T-helper 1 cell treated with Interleukin-12 subunit alpha and Interleukin-12 subunit beta and Interleukin-4 antibody, amounts not matched to agents 30 ng/mL and 1 ng/mL, for 36 hours (primary cell): ENCODE results near the gene HSDL2. TPM values are rescaled to one million over a fixed set of nuclear protein-coding genes. Genes with fewer than 3 reads are reported as not detected.

ENCODE experiments used
- intact Hi-C: fragments of 100-400 bp; cut with micrococcal nuclease; formaldehyde crosslinking; loops from one replicate; pipeline ENCODE4 v1.15.1; 2024
- total RNA-seq: library from RNA; stranded (reverse); gene quantifications from 2 replicates; pipeline ENCODE4 v1.2.3, GENCODE V29; 2022

The HSDL2 gene
- total RNA-seq, 1 donor from 2014 or later: 23.7 TPM

- intact Hi-C loops: loop anchor here (1.0 to 5.0 kb wide), 5 partner anchors 274 to 459 kb away; no protein-coding TSS in a partner anchor
Measured at GRCh38 chr9:112443200-112443599, 63.3 kb downstream of the HSDL2 start.

GRCh38 chr9:112443636-112444035, 63.7 kb downstream of the HSDL2 start:
- intact Hi-C loops: loop anchor here (1.0 to 5.0 kb wide), 5 partner anchors 274 to 459 kb away; no protein-coding TSS in a partner anchor

- intact Hi-C loops: no loop called here
Measured at GRCh38 chr9:112445196-112445595, 65.3 kb downstream of the HSDL2 start.

GRCh38 chr9:112446080-112446479, 66.2 kb downstream of the HSDL2 start:
- intact Hi-C loops: no loop called here

- intact Hi-C loops: no loop called here
Measured at GRCh38 chr9:112446526-112446925, 66.6 kb downstream of the HSDL2 start.

GRCh38 chr9:112447283-112447761, 67.4 kb downstream of the HSDL2 start:
- intact Hi-C loops: no loop called here

GRCh38 chr9:112462855-112463254, 82.9 kb downstream of the HSDL2 start:
- intact Hi-C loops: no loop called here

- intact Hi-C loops: no loop called here
Measured at GRCh38 chr9:112465352-112465751, 85.4 kb downstream of the HSDL2 start.

GRCh38 chr9:112472996-112473395, 93.1 kb downstream of the HSDL2 start:
- intact Hi-C loops: no loop called here

GRCh38 chr9:112473986-112474385, 94.1 kb downstream of the HSDL2 start:
- intact Hi-C loops: no loop called here

- intact Hi-C loops: no loop called here
Measured at GRCh38 chr9:112475318-112475717, 95.4 kb downstream of the HSDL2 start.

- intact Hi-C loops: loop anchor here (2.0 kb wide), 1 partner anchor 29 kb away; no protein-coding TSS in a partner anchor
Measured at GRCh38 chr9:112477330-112477729, 97.4 kb downstream of the HSDL2 start.

GRCh38 chr9:112479221-112479620, 99.3 kb downstream of the HSDL2 start:
- intact Hi-C loops: no loop called here

GRCh38 chr9:112484607-112485006, 104.7 kb downstream of the HSDL2 start:
- intact Hi-C loops: loop anchor here (5.0 kb wide), 3 partner anchors 312 to 928 kb away; partner anchors contain the start of genes C9orf43, POLE3 and SLC31A2

- intact Hi-C loops: loop anchor here (5.0 kb wide), 3 partner anchors 313 to 927 kb away; partner anchors contain the start of genes C9orf43, POLE3 and SLC31A2
Measured at GRCh38 chr9:112485574-112485973, 105.7 kb downstream of the HSDL2 start.

- intact Hi-C loops: loop anchor here (1.0 to 5.0 kb wide), 11 partner anchors 107 to 1004 kb away; partner anchors contain the start of genes C9orf43, POLE3, PTBP3 and SLC31A2
Measured at GRCh38 chr9:112486221-112487007, 106.5 kb downstream of the HSDL2 start, which contains the start of gene KIAA1958. Gene KIAA1958, plus strand, starts transcription at chr9:112486827. Its CDS starts 87,254 bp downstream, at chr9:112574081.

GRCh38 chr9:112487008-112487798, 107.3 kb downstream of the HSDL2 start:
- intact Hi-C loops: loop anchor here (2.0 to 5.0 kb wide), 5 partner anchors 315 to 1004 kb away; partner anchors contain the start of genes C9orf43, POLE3, SLC31A2 and UGCG

- intact Hi-C loops: loop anchor here (2.0 to 5.0 kb wide), 5 partner anchors 316 to 1005 kb away; partner anchors contain the start of genes C9orf43, POLE3, SLC31A2 and UGCG
Measured at GRCh38 chr9:112487799-112488340, 108.0 kb downstream of the HSDL2 start.

GRCh38 chr9:112489039-112489546, 109.2 kb downstream of the HSDL2 start:
- intact Hi-C loops: loop anchor here (5.0 kb wide), 3 partner anchors 317 to 923 kb away; partner anchors contain the start of genes C9orf43, POLE3 and SLC31A2

- intact Hi-C loops: loop anchor here (5.0 kb wide), 3 partner anchors 318 to 922 kb away; partner anchors contain the start of genes C9orf43, POLE3 and SLC31A2
Measured at GRCh38 chr9:112489876-112490666, 110.2 kb downstream of the HSDL2 start.
